ENCODE results near the gene CNP.
"Not testable (repeated sequence)": the region's sequence is repeated elsewhere in the genome, so short reads cannot be mapped to it uniquely, and the experiment has no call there.

Gene CNP

GRCh38 chr17:42002792-42003301 is 36.3 kb downstream of the CNP start:
- no peak for DNase-seq (ENCODE audit: low read depth in 2 of 2)

GRCh38 chr17:42005166-42005565 is 38.6 kb downstream of the CNP start:
- DNase-seq (ENCODE audit: low read depth in 2 of 2): no peak

- no peak for DNase-seq (ENCODE audit: low read depth in 2 of 2)
Observed at GRCh38 chr17:42009170-42009569, 42.6 kb downstream of the CNP start.

- not testable (repeated sequence) for DNase-seq (ENCODE audit: low read depth in 2 of 2)
Observed at GRCh38 chr17:42010266-42010680, 43.7 kb downstream of the CNP start.

GRCh38 chr17:42010898-42011516 is 44.4 kb downstream of the CNP start:
- no peak for DNase-seq (ENCODE audit: low read depth in 2 of 2)

GRCh38 chr17:42012363-42012762 is 45.8 kb downstream of the CNP start:
- not testable (repeated sequence) for DNase-seq (ENCODE audit: low read depth in 2 of 2)

GRCh38 chr17:42013740-42014139 is 47.1 kb downstream of the CNP start:
- not testable (repeated sequence) for DNase-seq (ENCODE audit: low read depth in 2 of 2)

- DNase-seq (ENCODE audit: low read depth in 2 of 2): no peak
Observed at GRCh38 chr17:42016411-42016831, 49.8 kb downstream of the CNP start.

- peak; percentile 78 to 81 for DNase-seq (ENCODE audit: low read depth in 2 of 2)
Observed at GRCh38 chr17:42016941-42017865, 50.6 kb downstream of the CNP start, which contains the start of gene DNAJC7. TSS of gene DNAJC7 (minus strand) at chr17:42017439. CDS start at chr17:42017416, 23 bp downstream.

GRCh38 chr17:42017866-42018200 is 51.2 kb downstream of the CNP start:
- no peak for DNase-seq (ENCODE audit: low read depth in 2 of 2)

- no peak for DNase-seq (ENCODE audit: low read depth in 2 of 2)
Observed at GRCh38 chr17:42018339-42018738, 51.7 kb downstream of the CNP start.

GRCh38 chr17:42018988-42019387 is 52.4 kb downstream of the CNP start:
- DNase-seq (ENCODE audit: low read depth in 2 of 2): no peak

- peak; percentile 92 for DNase-seq (ENCODE audit: low read depth in 2 of 2)
Observed at GRCh38 chr17:42019509-42020404, 53.2 kb downstream of the CNP start, which contains the start of gene NKIRAS2. TSS of gene NKIRAS2 (plus strand) at chr17:42020090. CDS start at chr17:42021578, 1,488 bp downstream.

GRCh38 chr17:42020845-42021244 is 54.2 kb downstream of the CNP start:
- DNase-seq (ENCODE audit: low read depth in 2 of 2): not testable (repeated sequence)

- no peak for DNase-seq (ENCODE audit: low read depth in 2 of 2)
Observed at GRCh38 chr17:42023524-42024349, 57.1 kb downstream of the CNP start.

GRCh38 chr17:42025191-42025579 is 58.6 kb downstream of the CNP start:
- no peak for DNase-seq (ENCODE audit: low read depth in 2 of 2)

GRCh38 chr17:42025936-42026335 is 59.3 kb downstream of the CNP start:
- no peak for DNase-seq (ENCODE audit: low read depth in 2 of 2)

- no peak for DNase-seq (ENCODE audit: low read depth in 2 of 2)
Observed at GRCh38 chr17:42026857-42027589, 60.4 kb downstream of the CNP start.

All from activated CD4-positive, alpha-beta T cell treated with anti-CD3 and anti-CD28 coated beads for 24 hours (primary cell).